ENCODE results near the gene CD80. TPM values are rescaled to one million over a fixed set of nuclear protein-coding genes. Genes with fewer than 3 reads are reported as not detected.
"Not testable (repeated sequence)": the region's sequence is repeated elsewhere in the genome, so short reads cannot be mapped to it uniquely, and the experiment has no call there.

CD80 gene
- total and polyA plus RNA-seq, 9 donors: 0.07 to 0.73 (median 0.26) TPM; not detected in 1

DNA sequence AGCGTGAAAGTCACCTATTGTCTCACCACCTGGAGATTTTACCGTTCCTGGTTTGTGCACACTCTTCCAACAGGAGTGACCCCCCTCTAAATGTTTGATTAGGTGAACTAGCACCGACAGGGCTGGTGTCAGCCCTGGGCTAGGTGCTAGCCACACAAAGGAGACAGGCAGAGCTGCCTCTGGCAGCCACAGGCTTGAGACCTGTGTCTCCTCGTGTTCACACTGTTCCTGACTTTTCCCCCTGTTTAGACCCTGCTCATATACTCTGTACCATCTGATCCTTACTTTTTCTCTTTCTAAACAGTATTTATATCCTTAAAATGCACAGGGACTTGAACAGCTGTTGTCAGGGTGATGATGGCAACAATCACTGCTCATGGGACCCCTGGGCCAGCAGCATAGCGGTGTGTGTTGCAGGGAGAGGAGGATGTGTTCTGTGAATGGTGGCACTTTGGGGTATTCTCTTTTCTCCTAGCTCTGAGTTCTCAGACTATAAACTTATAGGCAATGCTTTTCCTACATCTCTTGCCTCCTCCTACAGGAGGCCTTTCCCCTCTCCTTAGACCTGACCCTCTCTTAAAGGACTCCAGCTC is 5.5 kb downstream of the CD80 start:
- no peaks in the 10 kb centered on the region for H3K27me3 ChIP-seq
- WGBS, 3 donors: 65 to 69% (median 66%) methylated on average over 5 of the region's 5 CpGs
- no peaks in the 10 kb centered on the region for H3K36me3 ChIP-seq
- H3K4me1 ChIP-seq (ENCODE audit: insufficient read depth): no peaks in the 10 kb centered on the region
- H3K27ac ChIP-seq: no peak overlapping the region
- intact Hi-C loops (cut with DNase I): no loop called here
- TF ChIP-seq, protein P1, sequence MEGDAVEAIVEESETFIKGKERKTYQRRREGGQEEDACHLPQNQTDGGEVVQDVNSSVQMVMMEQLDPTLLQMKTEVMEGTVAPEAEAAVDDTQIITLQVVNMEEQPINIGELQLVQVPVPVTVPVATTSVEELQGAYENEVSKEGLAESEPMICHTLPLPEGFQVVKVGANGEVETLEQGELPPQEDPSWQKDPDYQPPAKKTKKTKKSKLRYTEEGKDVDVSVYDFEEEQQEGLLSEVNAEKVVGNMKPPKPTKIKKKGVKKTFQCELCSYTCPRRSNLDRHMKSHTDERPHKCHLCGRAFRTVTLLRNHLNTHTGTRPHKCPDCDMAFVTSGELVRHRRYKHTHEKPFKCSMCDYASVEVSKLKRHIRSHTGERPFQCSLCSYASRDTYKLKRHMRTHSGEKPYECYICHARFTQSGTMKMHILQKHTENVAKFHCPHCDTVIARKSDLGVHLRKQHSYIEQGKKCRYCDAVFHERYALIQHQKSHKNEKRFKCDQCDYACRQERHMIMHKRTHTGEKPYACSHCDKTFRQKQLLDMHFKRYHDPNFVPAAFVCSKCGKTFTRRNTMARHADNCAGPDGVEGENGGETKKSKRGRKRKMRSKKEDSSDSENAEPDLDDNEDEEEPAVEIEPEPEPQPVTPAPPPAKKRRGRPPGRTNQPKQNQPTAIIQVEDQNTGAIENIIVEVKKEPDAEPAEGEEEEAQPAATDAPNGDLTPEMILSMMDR (IDR thresholded peaks at IDR 0.05): no peak
- TF ChIP-seq EP300 (IDR thresholded peaks at IDR 0.05) (no peak), POLR2A (IDR thresholded peaks at IDR 0.05) (no peak)
- no peak overlapping the region for H3K4me3 ChIP-seq
- DNase-seq: no peak
- H3K9me3 ChIP-seq: no peaks in the 10 kb centered on the region

DNA sequence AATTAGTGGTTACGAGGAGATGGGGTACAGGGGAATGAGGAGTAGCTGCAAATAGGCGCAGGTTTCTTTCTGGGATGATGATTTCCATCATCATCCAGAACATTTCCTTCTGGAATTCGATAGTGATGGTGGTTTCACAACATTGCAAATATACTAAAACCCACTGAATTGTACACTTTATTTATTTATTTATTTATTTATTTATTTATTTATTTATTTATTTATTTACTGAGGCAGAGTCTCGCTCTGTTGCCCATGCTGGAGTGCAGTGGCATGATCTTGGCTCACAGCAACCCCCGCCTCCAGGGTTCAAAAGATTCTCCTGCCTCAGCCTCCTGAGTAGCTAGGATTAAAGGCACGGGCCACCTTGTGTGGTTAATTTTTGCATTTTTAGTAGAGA is 6.5 kb downstream of the CD80 start:
- intact Hi-C loops (cut with DNase I); H3K27ac ChIP-seq; DNase-seq; H3K27me3 ChIP-seq; H3K36me3 ChIP-seq; H3K4me3 ChIP-seq; H3K9me3 ChIP-seq; H3K4me1 ChIP-seq (ENCODE audit: insufficient read depth): not testable (repeated sequence)
- WGBS, 3 donors: 92 to 94% (median 93%) methylated on average over 6 of the region's 6 CpGs

DNA sequence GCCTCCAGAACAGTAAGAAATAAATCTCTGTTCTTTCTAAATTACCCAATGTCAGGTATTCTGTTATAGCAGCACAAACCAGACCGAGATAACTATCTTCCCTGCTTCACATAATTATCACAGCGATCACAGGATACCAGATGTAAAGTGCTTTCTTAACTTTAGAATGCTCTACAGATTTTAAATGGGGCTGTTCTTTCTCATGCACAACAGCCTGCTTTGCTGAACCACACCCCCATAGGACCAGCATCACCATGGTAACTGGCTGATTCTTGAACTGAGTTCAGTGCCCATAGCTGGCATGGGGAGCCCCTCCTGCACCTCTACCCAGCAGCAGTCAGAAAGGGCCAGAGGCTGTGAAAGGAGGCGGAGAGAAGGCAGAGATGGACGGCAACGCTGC is 7.8 kb downstream of the CD80 start:
- intact Hi-C loops (cut with DNase I): no loop called here
- Histone ChIP-seq H3K9me3 (no peaks in the 10 kb centered on the region), H3K36me3 (no peaks in the 10 kb centered on the region), H3K27ac (no peak overlapping the region), H3K4me3 (no peak overlapping the region), H3K4me1 (ENCODE audit: insufficient read depth) (no peaks in the 10 kb centered on the region), H3K27me3 (no peaks in the 10 kb centered on the region)
- 82 to 89% (median 88%) methylated on average over 5 of the region's 5 CpGs for WGBS, 3 donors
- DNase-seq: no peak
- TF ChIP-seq, protein P1 (IDR thresholded peaks at IDR 0.05): no peak
- TF ChIP-seq POLR2A (IDR thresholded peaks at IDR 0.05): no peak
- no peak for TF ChIP-seq EP300 (IDR thresholded peaks at IDR 0.05)

DNA sequence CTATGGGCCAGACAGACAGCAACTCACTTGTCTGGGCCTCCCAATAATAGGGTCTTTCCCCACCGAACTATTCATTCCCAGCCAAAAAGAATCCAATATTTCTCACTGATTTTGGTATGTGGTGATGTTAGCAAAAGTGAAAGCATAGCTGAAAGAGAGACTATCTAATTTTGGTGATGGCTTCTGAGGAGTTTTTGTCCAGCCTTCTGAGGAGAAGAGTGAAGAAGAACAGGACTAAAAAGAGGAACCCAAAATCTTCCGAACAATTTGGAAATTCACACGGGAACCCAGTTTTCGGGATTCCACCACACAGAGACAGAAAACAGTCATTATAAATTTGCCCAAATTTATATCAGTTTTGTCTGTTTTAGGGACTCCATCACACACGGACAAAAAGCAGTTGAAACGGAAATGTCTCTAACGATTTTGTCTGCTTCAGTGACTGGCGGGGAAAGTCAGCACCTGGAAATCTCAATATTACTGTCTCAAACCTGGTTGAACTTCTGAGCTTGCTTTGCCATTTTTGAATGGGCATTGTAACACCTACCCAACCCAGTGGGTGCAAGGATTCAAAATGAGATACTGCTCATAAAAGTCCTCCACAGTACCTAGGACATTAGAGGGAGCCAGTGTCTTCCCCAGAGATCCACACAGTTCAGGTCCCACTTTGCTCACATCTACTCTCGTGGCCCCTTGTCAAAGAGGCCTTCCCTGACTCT is 9.1 kb downstream of the CD80 start:
- H3K27ac ChIP-seq: no peak overlapping the region
- no peaks in the 10 kb centered on the region for H3K4me1 ChIP-seq (ENCODE audit: insufficient read depth)
- no peak overlapping the region for H3K4me3 ChIP-seq
- WGBS, 3 donors: 93 to 94% (median 93%) methylated on average over 9 of the region's 9 CpGs
- no peaks in the 10 kb centered on the region for H3K27me3 ChIP-seq
- H3K36me3 ChIP-seq: no peaks in the 10 kb centered on the region
- TF ChIP-seq EP300 (IDR thresholded peaks at IDR 0.05) (no peak), POLR2A (IDR thresholded peaks at IDR 0.05) (no peak)
- TF ChIP-seq, protein P1 (IDR thresholded peaks at IDR 0.05): no peak
- no peaks in the 10 kb centered on the region for H3K9me3 ChIP-seq
- DNase-seq: no peak
- intact Hi-C loops (cut with DNase I): no loop called here

DNA sequence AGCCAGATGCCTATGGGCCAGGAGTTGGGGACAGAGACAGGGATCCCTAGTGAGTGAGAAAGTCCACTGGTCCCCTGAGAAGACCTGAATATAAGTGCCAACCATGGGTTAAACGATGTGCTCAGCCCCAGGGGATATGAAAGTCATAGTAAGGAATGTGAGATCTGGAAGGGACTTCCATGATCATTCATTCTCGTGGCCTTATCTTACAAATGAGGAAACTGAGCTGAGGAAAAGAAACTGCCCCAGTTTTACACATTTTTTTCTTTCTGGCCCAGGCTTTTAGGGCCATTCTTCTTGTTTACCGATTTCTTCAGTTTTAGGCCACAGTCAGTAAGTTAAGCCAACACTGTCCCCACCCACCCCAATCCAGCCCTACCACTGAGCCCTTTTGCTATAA is 11.1 kb downstream of the CD80 start:
- no peak for DNase-seq
- no peaks in the 10 kb centered on the region for H3K9me3 ChIP-seq
- H3K4me1 ChIP-seq (ENCODE audit: insufficient read depth): no peaks in the 10 kb centered on the region
- intact Hi-C loops (cut with DNase I): no loop called here
- no peaks in the 10 kb centered on the region for H3K36me3 ChIP-seq
- H3K4me3 ChIP-seq: no peak overlapping the region
- H3K27ac ChIP-seq: no peak overlapping the region
- 27 to 68% (median 56%) methylated on average over 3 of the region's 3 CpGs for WGBS, 3 donors
- no peaks in the 10 kb centered on the region for H3K27me3 ChIP-seq
- no peak for TF ChIP-seq POLR2A (IDR thresholded peaks at IDR 0.05)
- no peak for TF ChIP-seq EP300 (IDR thresholded peaks at IDR 0.05)
- TF ChIP-seq, protein P1 (IDR thresholded peaks at IDR 0.05): no peak

Measured in ovary (tissue), 9 donors.